ENCODE measurements around the gene ZNF827. TPM values are rescaled to one million over a fixed set of nuclear protein-coding genes. Genes with fewer than 3 reads are reported as not detected.

ZNF827 gene
- total RNA-seq, 4 donors from 2014 or later, result 5.2 to 11.0 (median 6.4) TPM

DNA sequence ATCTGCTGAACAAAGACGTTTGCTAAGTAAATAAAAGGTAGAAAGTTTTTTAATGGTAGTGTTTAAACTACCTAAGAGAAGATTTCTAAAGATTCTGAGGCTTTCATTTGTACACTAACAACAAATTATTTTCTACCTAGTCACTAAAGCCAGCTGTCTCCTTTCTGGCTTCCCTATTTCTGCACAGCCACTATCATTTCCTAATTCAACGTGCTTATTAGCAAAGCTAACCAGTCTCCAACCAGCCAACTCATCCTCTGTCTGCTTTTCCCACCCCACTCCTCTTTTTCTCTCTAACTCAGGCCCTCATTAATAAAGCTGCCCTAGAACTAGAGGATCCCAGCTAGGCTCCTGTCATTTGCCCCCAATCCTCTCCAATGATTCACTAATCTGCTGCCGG is 118.2 kb downstream of the ZNF827 start:
- H3K36me3 ChIP-seq, result no peaks in the 10 kb centered on the region
- no peaks in the 10 kb centered on the region for H3K9me3 ChIP-seq
- no peak overlapping the region for H3K27ac ChIP-seq
- intact Hi-C loops (cut with DNase I), result no loop called here
- H3K4me1 ChIP-seq, result no peaks in the 10 kb centered on the region
- H3K27me3 ChIP-seq, result no peaks in the 10 kb centered on the region
- TF ChIP-seq POLR2A (IDR thresholded peaks at IDR 0.05) (no peak), CTCF (IDR thresholded peaks at IDR 0.05) (no peak)
- WGBS, 2 donors, result 57 to 68% methylated on average over 3 of the region's 3 CpGs
- no peak overlapping the region for H3K4me3 ChIP-seq
- no peak for DNase-seq

DNA sequence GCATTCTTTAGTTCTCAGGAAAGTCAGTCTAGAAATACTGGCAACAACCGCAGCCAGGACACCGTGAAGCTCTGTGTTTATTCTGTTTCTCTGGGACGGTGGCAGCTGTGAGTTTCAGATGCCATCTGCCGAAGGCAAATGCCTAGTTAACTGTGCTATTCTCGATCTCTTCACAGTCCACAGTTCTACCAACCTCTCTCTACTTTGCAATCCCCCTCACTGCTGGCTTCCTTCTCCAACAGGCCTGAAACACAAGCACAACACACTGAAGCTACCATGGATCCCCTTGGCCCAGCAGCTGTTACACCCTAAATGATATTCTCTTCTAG is 118.8 kb downstream of the ZNF827 start:
- peak overlapping the region in 1 of 4 donors; percentile 10 for H3K27ac ChIP-seq
- H3K4me3 ChIP-seq, result no peak overlapping the region
- intact Hi-C loops (cut with DNase I), result no loop called here
- no peaks in the 10 kb centered on the region for H3K27me3 ChIP-seq
- TF ChIP-seq CTCF (IDR thresholded peaks at IDR 0.05), result no peak
- TF ChIP-seq POLR2A (IDR thresholded peaks at IDR 0.05), result no peak
- 76 to 87% methylated on average over 5 of the region's 5 CpGs for WGBS, 2 donors
- no peak for DNase-seq
- H3K9me3 ChIP-seq, result no peaks in the 10 kb centered on the region
- peaks cover 0 to 3% (median 0%) of the 10 kb centered on the region in 3 donors for H3K36me3 ChIP-seq
- no peaks in the 10 kb centered on the region for H3K4me1 ChIP-seq

GRCh38 chr4:145819101-145819852 is 119.3 kb downstream of the ZNF827 start:
- WGBS, 2 donors, result 86 to 88% methylated on average over 10 of the region's 10 CpGs
- no peak for TF ChIP-seq CTCF (IDR thresholded peaks at IDR 0.05)
- no peak for TF ChIP-seq POLR2A (IDR thresholded peaks at IDR 0.05)

GRCh38 chr4:145818011-145818410 is 120.6 kb downstream of the ZNF827 start:
- Histone ChIP-seq H3K4me3 (no peak overlapping the region), H3K4me1 (no peaks in the 10 kb centered on the region), H3K27me3 (no peaks in the 10 kb centered on the region), H3K9me3 (no peaks in the 10 kb centered on the region), H3K27ac (no peak overlapping the region), H3K36me3 (peaks cover 0 to 3% (median 0%) of the 10 kb centered on the region in 3 donors)
- WGBS, 2 donors, result 94 to 98% methylated on average over 2 of the region's 2 CpGs
- TF ChIP-seq CTCF (IDR thresholded peaks at IDR 0.05) (no peak), POLR2A (IDR thresholded peaks at IDR 0.05) (no peak)
- no peak for DNase-seq
- intact Hi-C loops (cut with DNase I), result no loop called here

More at GRCh38 chr4:145819101-145819852, 119.3 kb downstream of the ZNF827 start:
- Histone ChIP-seq H3K4me3 (no peak overlapping the region), H3K9me3 (no peaks in the 10 kb centered on the region), H3K27me3 (no peaks in the 10 kb centered on the region), H3K4me1 (no peaks in the 10 kb centered on the region), H3K36me3 (peaks cover 0 to 3% (median 0%) of the 10 kb centered on the region in 3 donors), H3K27ac (peak overlapping the region in 1 of 4 donors; percentile 10)
- DNase-seq, result no peak
- intact Hi-C loops (cut with DNase I), result no loop called here

GRCh38 chr4:145816091-145816490 is 122.5 kb downstream of the ZNF827 start:
- Histone ChIP-seq H3K9me3 (no peaks in the 10 kb centered on the region), H3K27me3 (no peaks in the 10 kb centered on the region), H3K36me3 (peaks cover 0 to 3% (median 0%) of the 10 kb centered on the region in 3 donors), H3K27ac (no peak overlapping the region), H3K4me3 (no peak overlapping the region), H3K4me1 (no peaks in the 10 kb centered on the region)
- intact Hi-C loops (cut with DNase I), result no loop called here
- no peak for TF ChIP-seq POLR2A (IDR thresholded peaks at IDR 0.05)
- TF ChIP-seq CTCF (IDR thresholded peaks at IDR 0.05), result no peak
- DNase-seq, result no peak
- 89 to 93% methylated on average over 3 of the region's 3 CpGs for WGBS, 2 donors
